Measurements from ENCODE around the gene WNT3A.

The WNT3A gene

GRCh38 chr1:228061411-228062084 lies 54.8 kb downstream of the WNT3A start:
- no peaks in the 10 kb centered on the region for H3K36me3 ChIP-seq (ENCODE audit: insufficient read depth, low read length)
- no peak overlapping the region for H3K4me3 ChIP-seq (ENCODE audit: low read depth, low read length, poor library complexity, severe bottlenecking)
- TF ChIP-seq CTCF (IDR thresholded peaks at IDR 0.05; ENCODE audit: low read length) (no peak), EZH2 (IDR thresholded peaks at IDR 0.05; ENCODE audit: borderline replicate concordance, low read length) (no peak)
- no peak overlapping the region for H3K4me2 ChIP-seq (ENCODE audit: low read length)
- H3K9me3 ChIP-seq (ENCODE audit: low read length), result no peaks in the 10 kb centered on the region
- no peaks in the 10 kb centered on the region for H3K4me1 ChIP-seq (ENCODE audit: insufficient read depth, low read length, severe bottlenecking)
- H3K27ac ChIP-seq (ENCODE audit: low read depth, low read length, poor library complexity, severe bottlenecking), result no peak overlapping the region
- no peaks in the 10 kb centered on the region for H3F3A ChIP-seq (ENCODE audit: insufficient read depth, low read length)
- no peaks in the 10 kb centered on the region for H3K9me2 ChIP-seq (ENCODE audit: low read depth, low read length)
- no peaks in the 10 kb centered on the region for H3K27me3 ChIP-seq (ENCODE audit: insufficient read depth, low read length)
- H3K79me2 ChIP-seq (ENCODE audit: insufficient read depth, low read length), result no peaks in the 10 kb centered on the region
- H3K9ac ChIP-seq (ENCODE audit: low read length), result no peak overlapping the region
- H2AFZ ChIP-seq (ENCODE audit: low read length), result no peak overlapping the region
- H4K20me1 ChIP-seq (ENCODE audit: insufficient read depth, low read length), result no peaks in the 10 kb centered on the region

- Histone ChIP-seq H3K9me2 (ENCODE audit: low read depth, low read length) (no peaks in the 10 kb centered on the region), H3K36me3 (ENCODE audit: insufficient read depth, low read length) (no peaks in the 10 kb centered on the region), H3K79me2 (ENCODE audit: insufficient read depth, low read length) (no peaks in the 10 kb centered on the region), H3K4me2 (ENCODE audit: low read length) (no peak overlapping the region), H3K27me3 (ENCODE audit: insufficient read depth, low read length) (no peaks in the 10 kb centered on the region), H3F3A (ENCODE audit: insufficient read depth, low read length) (no peaks in the 10 kb centered on the region), H3K27ac (ENCODE audit: low read depth, low read length, poor library complexity, severe bottlenecking) (no peak overlapping the region), H3K9me3 (ENCODE audit: low read length) (no peaks in the 10 kb centered on the region), H4K20me1 (ENCODE audit: insufficient read depth, low read length) (no peaks in the 10 kb centered on the region), H3K4me3 (ENCODE audit: low read depth, low read length, poor library complexity, severe bottlenecking) (no peak overlapping the region), H3K4me1 (ENCODE audit: insufficient read depth, low read length, severe bottlenecking) (no peaks in the 10 kb centered on the region), H3K9ac (ENCODE audit: low read length) (no peak overlapping the region), H2AFZ (ENCODE audit: low read length) (no peak overlapping the region)
- no peak for TF ChIP-seq CTCF (IDR thresholded peaks at IDR 0.05; ENCODE audit: low read length)
- TF ChIP-seq EZH2 (IDR thresholded peaks at IDR 0.05; ENCODE audit: borderline replicate concordance, low read length), result no peak
Observed at GRCh38 chr1:228062085-228062791, 55.4 kb downstream of the WNT3A start.

GRCh38 chr1:228062812-228063211 lies 56.0 kb downstream of the WNT3A start:
- no peaks in the 10 kb centered on the region for H3K9me2 ChIP-seq (ENCODE audit: low read depth, low read length)
- no peaks in the 10 kb centered on the region for H3F3A ChIP-seq (ENCODE audit: insufficient read depth, low read length)
- no peak overlapping the region for H3K9ac ChIP-seq (ENCODE audit: low read length)
- no peak overlapping the region for H2AFZ ChIP-seq (ENCODE audit: low read length)
- H4K20me1 ChIP-seq (ENCODE audit: insufficient read depth, low read length), result no peaks in the 10 kb centered on the region
- H3K9me3 ChIP-seq (ENCODE audit: low read length), result no peaks in the 10 kb centered on the region
- no peaks in the 10 kb centered on the region for H3K27me3 ChIP-seq (ENCODE audit: insufficient read depth, low read length)
- H3K4me2 ChIP-seq (ENCODE audit: low read length), result no peak overlapping the region
- no peaks in the 10 kb centered on the region for H3K79me2 ChIP-seq (ENCODE audit: insufficient read depth, low read length)
- H3K27ac ChIP-seq (ENCODE audit: low read depth, low read length, poor library complexity, severe bottlenecking), result no peak overlapping the region
- TF ChIP-seq EZH2 (IDR thresholded peaks at IDR 0.05; ENCODE audit: borderline replicate concordance, low read length), result no peak
- TF ChIP-seq CTCF (IDR thresholded peaks at IDR 0.05; ENCODE audit: low read length), result no peak
- H3K4me3 ChIP-seq (ENCODE audit: low read depth, low read length, poor library complexity, severe bottlenecking), result no peak overlapping the region
- no peaks in the 10 kb centered on the region for H3K4me1 ChIP-seq (ENCODE audit: insufficient read depth, low read length, severe bottlenecking)
- H3K36me3 ChIP-seq (ENCODE audit: insufficient read depth, low read length), result no peaks in the 10 kb centered on the region

All from OCI-LY1 (cell line).